HEK293T (cell line): Measurements from ENCODE around the gene KCNF1.

ENCODE experiments used
- CTCF ChIA-PET: fragments of 350-600 bp; formaldehyde crosslinking; extraction: SDS; loops from one replicate; lab custom pipeline; 2021; ENCODE audit warnings: antibody characterized with exemption, inconsistent platforms; lab: Yijun Ruan, JAX
- POLR2A ChIA-PET: fragments of 350-600 bp; formaldehyde crosslinking; extraction: SDS; loops from one replicate; lab custom pipeline; 2020; ENCODE audit warnings: antibody characterized with exemption, inconsistent platforms; lab: Yijun Ruan, JAX
- DNase-seq: peaks from one replicate; pipeline ENCODE4 v3.0.0; 2012; ENCODE audit warnings: mixed read lengths; ENCODE audit errors: extremely low spot score
- ARNT ChIP-seq: fragments of 450-650 bp; IDR thresholded peaks from 2 replicates; pipeline ENCODE4 v1.6.1; 2017; ENCODE audit warnings: mild to moderate bottlenecking
- BHLHE40 ChIP-seq: fragments of 450-650 bp; IDR thresholded peaks from 2 replicates; pipeline ENCODE4 v1.6.1; 2016; ENCODE audit warnings: mild to moderate bottlenecking, moderate library complexity, borderline replicate concordance
- CTBP1 ChIP-seq: fragments of 450-650 bp; IDR thresholded peaks from 2 replicates; pipeline ENCODE4 v1.6.1; 2016; ENCODE audit warnings: borderline replicate concordance
- ELF4 ChIP-seq: fragments of 450-650 bp; IDR thresholded peaks from 2 replicates; pipeline ENCODE4 v1.6.1; 2017; ENCODE audit warnings: antibody characterized with exemption
- FOXA1 ChIP-seq: fragments of 450-650 bp; IDR thresholded peaks from 2 replicates; pipeline ENCODE4 v1.6.1; 2016; ENCODE audit warnings: mild to moderate bottlenecking
- FOXK2 ChIP-seq: fragments of 450-650 bp; IDR thresholded peaks from 2 replicates; pipeline ENCODE4 v1.6.1; 2016; ENCODE audit warnings: mild to moderate bottlenecking
- FOXM1 ChIP-seq: fragments of 450-650 bp; IDR thresholded peaks from 2 replicates; pipeline ENCODE4 v1.6.1; 2017; ENCODE audit warnings: mild to moderate bottlenecking, borderline replicate concordance
- HDGF ChIP-seq: fragments of 450-650 bp; IDR thresholded peaks from 2 replicates; pipeline ENCODE4 v1.6.1; 2017; ENCODE audit warnings: antibody characterized with exemption, borderline replicate concordance
- L3MBTL2 ChIP-seq: fragments of 450-650 bp; conservative IDR thresholded peaks from 2 replicates; pipeline ENCODE4 v1.6.1; 2016; ENCODE audit warnings: mild to moderate bottlenecking
- LEF1 ChIP-seq: fragments of 450-650 bp; IDR thresholded peaks from 2 replicates; pipeline ENCODE4 v1.6.1; 2017; ENCODE audit warnings: mild to moderate bottlenecking, borderline replicate concordance
- NFRKB ChIP-seq: fragments of 450-650 bp; IDR thresholded peaks from 2 replicates; pipeline ENCODE4 v1.6.1; 2016; ENCODE audit warnings: mild to moderate bottlenecking, moderate library complexity
- SP1 ChIP-seq: fragments of 450-650 bp; IDR thresholded peaks from 2 replicates; pipeline ENCODE4 v1.6.1; 2017
- SUZ12 ChIP-seq: fragments of 450-650 bp; IDR thresholded peaks from 2 replicates; pipeline ENCODE4 v1.6.1; 2016; ENCODE audit warnings: mild to moderate bottlenecking
- TARDBP ChIP-seq: fragments of 450-650 bp; IDR thresholded peaks from 2 replicates; pipeline ENCODE4 v1.6.1; 2016
- ZNF384 ChIP-seq: fragments of 450-650 bp; IDR thresholded peaks from 2 replicates; pipeline ENCODE4 v1.6.1; 2016
- TF ChIP-seq, protein P1 (sequence below): fragments of 450-650 bp; IDR thresholded peaks from 2 replicates; pipeline ENCODE4 v1.6.1; 2016

Gene KCNF1

GRCh38 chr2:10947005-10947440, 35.3 kb downstream of the KCNF1 start:
- no peak for DNase-seq
- ChIA-PET POLR2A (no interaction called here), CTCF (no interaction called here)
- TF ChIP-seq ZNF384: no peak
- TF ChIP-seq FOXM1: no peak
- TF ChIP-seq HDGF: no peak
- no peak for TF ChIP-seq ELF4
- TF ChIP-seq FOXA1: no peak
- TF ChIP-seq SP1: no peak

GRCh38 chr2:10947446-10948187, 35.9 kb downstream of the KCNF1 start:
- ChIA-PET POLR2A (no interaction called here), CTCF (no interaction called here)
- TF ChIP-seq ELF4 (no peak), ZNF384 (no peak), SUZ12 (no peak), L3MBTL2 (no peak), HDGF (no peak), ARNT (no peak), FOXK2 (no peak), LEF1 (no peak), BHLHE40 (no peak), FOXA1 (no peak), SP1 (no peak)
- TF ChIP-seq, protein P1, sequence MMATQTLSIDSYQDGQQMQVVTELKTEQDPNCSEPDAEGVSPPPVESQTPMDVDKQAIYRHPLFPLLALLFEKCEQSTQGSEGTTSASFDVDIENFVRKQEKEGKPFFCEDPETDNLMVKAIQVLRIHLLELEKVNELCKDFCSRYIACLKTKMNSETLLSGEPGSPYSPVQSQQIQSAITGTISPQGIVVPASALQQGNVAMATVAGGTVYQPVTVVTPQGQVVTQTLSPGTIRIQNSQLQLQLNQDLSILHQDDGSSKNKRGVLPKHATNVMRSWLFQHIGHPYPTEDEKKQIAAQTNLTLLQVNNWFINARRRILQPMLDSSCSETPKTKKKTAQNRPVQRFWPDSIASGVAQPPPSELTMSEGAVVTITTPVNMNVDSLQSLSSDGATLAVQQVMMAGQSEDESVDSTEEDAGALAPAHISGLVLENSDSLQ: no peak
- DNase-seq: no peak

GRCh38 chr2:10948188-10948564, 36.4 kb downstream of the KCNF1 start:
- ChIA-PET CTCF (no interaction called here), POLR2A (no interaction called here)
- no peak for DNase-seq
- TF ChIP-seq FOXK2 (no peak), NFRKB (no peak), FOXM1 (no peak), FOXA1 (no peak), ZNF384 (no peak), SUZ12 (no peak), HDGF (no peak), ELF4 (no peak), CTBP1 (no peak), L3MBTL2 (no peak), BHLHE40 (no peak), TARDBP (no peak)
- TF ChIP-seq, protein P1: no peak

- ChIA-PET POLR2A (no interaction called here), CTCF (no interaction called here)
- TF ChIP-seq LEF1 (no peak), HDGF (no peak), BHLHE40 (no peak), ZNF384 (no peak), FOXK2 (no peak), FOXM1 (no peak), CTBP1 (no peak), ARNT (no peak), FOXA1 (no peak), SUZ12 (no peak), NFRKB (no peak), SP1 (no peak), L3MBTL2 (no peak), ELF4 (no peak), TARDBP (no peak)
- TF ChIP-seq, protein P1: no peak
- DNase-seq: no peak
Observed at GRCh38 chr2:10948606-10949230, 37.0 kb downstream of the KCNF1 start.

GRCh38 chr2:10949835-10950234, 38.1 kb downstream of the KCNF1 start:
- TF ChIP-seq ELF4: no peak
- ChIA-PET POLR2A (no interaction called here), CTCF (no interaction called here)
- no peak for DNase-seq

DNA sequence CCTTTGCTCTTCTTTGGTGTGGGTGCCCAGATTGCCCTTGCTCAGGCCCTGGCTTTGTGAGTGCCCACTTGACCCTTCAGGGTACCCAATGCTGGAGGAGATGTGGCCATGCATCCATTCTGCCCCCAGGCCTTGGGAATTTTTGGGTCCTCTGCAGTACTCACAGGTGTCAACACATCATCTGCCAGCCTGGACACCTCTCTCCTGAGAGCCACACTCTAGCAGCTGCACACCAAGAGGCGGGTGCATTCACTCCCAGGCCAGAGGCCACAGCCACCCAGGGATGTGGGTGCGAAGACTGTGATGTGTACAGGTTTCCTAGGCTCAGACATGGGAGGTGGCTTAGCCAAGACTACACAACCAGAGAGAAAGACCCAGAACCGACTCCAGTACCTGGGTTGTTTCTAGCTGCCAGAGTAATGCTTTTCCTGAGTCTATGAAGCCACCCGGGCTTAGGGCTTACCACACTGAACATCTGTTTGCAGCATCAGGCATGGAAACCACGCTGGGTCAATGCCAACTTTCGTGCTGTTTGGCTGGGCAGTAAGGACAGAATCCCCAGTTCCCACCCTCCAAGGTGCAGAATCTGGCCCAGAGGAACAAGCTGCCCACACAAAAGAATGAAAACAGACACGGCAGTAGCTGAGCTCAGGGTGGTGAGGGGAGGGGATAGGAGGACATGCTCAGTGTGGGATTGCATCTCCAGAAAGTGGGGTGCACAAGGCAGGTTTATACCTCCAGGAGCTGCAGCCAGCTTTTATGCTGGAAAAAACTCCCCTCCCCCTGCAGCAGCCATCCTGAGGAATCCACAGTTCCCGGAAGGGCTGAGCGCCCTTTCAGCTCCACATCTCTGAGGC, 40.1 kb downstream of the KCNF1 start:
- ChIA-PET POLR2A (no interaction called here), CTCF (no interaction called here)
- no peak for DNase-seq
- TF ChIP-seq FOXK2 (no peak), FOXA1 (no peak), ZNF384 (no peak), CTBP1 (no peak), L3MBTL2 (no peak), FOXM1 (no peak), ARNT (no peak)
